ENCODE results near the gene MESP1.
A peak's percentile ranks its signal among the peaks of the same experiment; 100 is the strongest.

Gene MESP1

DNA sequence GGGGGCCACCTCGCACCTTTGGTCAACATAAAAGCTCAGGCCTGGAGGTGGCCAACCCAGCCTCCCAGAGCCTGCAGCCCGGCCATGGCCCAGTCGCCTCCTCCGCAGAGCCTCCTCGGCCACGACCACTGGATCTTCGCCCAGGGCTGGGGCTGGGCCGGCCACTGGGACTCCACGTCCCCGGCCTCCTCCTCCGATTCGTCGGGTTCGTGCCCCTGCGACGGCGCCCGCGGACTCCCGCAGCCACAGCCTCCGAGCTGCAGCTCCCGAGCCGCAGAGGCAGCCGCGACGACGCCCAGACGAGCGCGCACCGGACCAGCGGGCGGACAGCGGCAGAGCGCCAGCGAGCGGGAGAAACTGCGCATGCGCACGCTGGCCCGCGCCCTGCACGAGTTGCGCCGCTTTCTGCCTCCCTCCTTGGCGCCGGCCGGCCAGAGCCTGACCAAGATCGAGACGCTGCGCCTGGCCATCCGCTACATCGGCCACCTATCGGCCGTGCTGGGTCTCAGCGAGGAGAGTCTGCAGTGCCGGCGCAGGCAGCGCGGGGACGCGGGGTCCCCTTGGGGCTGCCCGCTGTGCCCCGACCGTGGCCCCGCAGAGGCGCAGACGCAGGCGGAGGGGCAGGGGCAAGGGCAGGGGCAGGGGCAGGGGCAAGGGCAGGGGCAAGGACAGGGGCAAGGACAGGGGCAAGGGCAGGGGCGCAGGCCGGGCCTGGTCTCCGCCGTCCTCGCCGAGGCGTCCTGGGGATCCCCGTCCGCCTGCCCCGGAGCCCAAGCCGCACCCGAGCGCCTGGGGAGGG, 25.4 kb upstream of the MESP1 start, which contains the start of gene MESP2:
MESP2 (plus strand) TSS at position 59 of the 799 bp plus-strand sequence; CDS start at position 85, 26 bp downstream.
- H4K91ac ChIP-seq (ENCODE audit: low read length) = peak within 1 kb of the TSS; percentile 88
- H3K18ac ChIP-seq (ENCODE audit: low read depth in 1 of 2, low read length in 2 of 2) = peak within 1 kb of the TSS; percentile 86 to 88
- H3K9me3 ChIP-seq (ENCODE audit: control insufficient read depth, low read length) = no peaks in the 10 kb centered on the region
- no peak within 1 kb of the TSS for H2BK5ac ChIP-seq (ENCODE audit: low read depth, low read length, poor library complexity, severe bottlenecking)
- no peak within 1 kb of the TSS for H3K27ac ChIP-seq (ENCODE audit: low read length, poor library complexity, severe bottlenecking)
- DNase-seq = peak; percentile 85
- H3K4me2 ChIP-seq (ENCODE audit: low read length, poor library complexity, severe bottlenecking) = peak within 1 kb of the TSS; percentile 91
- peak within 1 kb of the TSS; percentile 54 to 74 for H3K4me3 ChIP-seq (ENCODE audit: insufficient read depth in 1 of 2, low read depth in 1 of 2, low read length in 2 of 2)
- peak within 1 kb of the TSS; percentile 80 for H3K9ac ChIP-seq (ENCODE audit: low read length)
- H3K36me3 ChIP-seq (ENCODE audit: control insufficient read depth in 1 of 2, insufficient read depth in 2 of 2, low read depth in 1 of 2, low read length in 2 of 2) = peaks cover 0 to 5% of the 10 kb centered on the region in 2 experiments
- peak within 1 kb of the TSS; percentile 83 for H2BK15ac ChIP-seq (ENCODE audit: low read depth, poor library complexity, severe bottlenecking)
- H3K4me1 ChIP-seq (ENCODE audit: control insufficient read depth, insufficient read depth, low read depth, low read length) = peaks cover 15% of the 10 kb centered on the region
- H2AK5ac ChIP-seq (ENCODE audit: low read length, severe bottlenecking) = no peak within 1 kb of the TSS
- peak within 1 kb of the TSS in 1 of 2 experiments; percentile 75 for H2BK12ac ChIP-seq (ENCODE audit: low read length in 2 of 2)
- peak within 1 kb of the TSS in 1 of 2 experiments; percentile 92 for H3K14ac ChIP-seq (ENCODE audit: low read length in 2 of 2)
- no peaks in the 10 kb centered on the region for H3K79me1 ChIP-seq (replicated peaks; ENCODE audit: low read length, poor library complexity, severe bottlenecking)
- H3K23ac ChIP-seq (ENCODE audit: low read length in 2 of 2) = peak within 1 kb of the TSS in 1 of 2 experiments; percentile 41
- H2AFZ ChIP-seq (ENCODE audit: low read depth, low read length) = peak within 1 kb of the TSS; percentile 93
- peak within 1 kb of the TSS; percentile 24 to 63 for H3K4ac ChIP-seq (ENCODE audit: low read depth in 1 of 2, low read length in 2 of 2)
- peak within 1 kb of the TSS; percentile 66 for H2BK120ac ChIP-seq (ENCODE audit: low read depth, low read length)
- no peaks in the 10 kb centered on the region for H3K27me3 ChIP-seq (ENCODE audit: control insufficient read depth in 1 of 2, insufficient read depth in 1 of 2, low read length in 2 of 2)
- peak within 1 kb of the TSS; percentile 95 for H4K8ac ChIP-seq (ENCODE audit: low read length)
- WGBS = 8% methylated on average over 76 of the region's 82 CpGs

DNA sequence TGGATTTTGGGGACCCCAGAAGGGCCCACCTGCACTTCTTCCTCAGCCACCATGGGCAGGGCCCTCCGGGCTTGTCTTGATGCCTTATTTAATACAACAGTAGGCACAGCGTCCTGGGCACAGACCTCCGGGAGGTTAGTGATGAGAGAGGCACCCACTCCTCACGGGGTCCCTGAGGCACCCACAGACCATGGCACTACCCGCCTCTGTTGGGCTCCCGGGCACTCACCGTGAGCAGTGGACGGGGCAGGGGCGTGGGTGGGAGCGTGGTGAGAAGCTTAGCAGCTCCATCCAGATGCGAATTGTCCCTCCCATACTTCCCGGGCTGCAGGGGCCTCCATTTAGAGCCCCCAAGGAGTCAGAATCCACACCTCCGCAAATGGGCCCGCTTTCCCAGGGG, 24.8 kb upstream of the MESP1 start:
- Histone ChIP-seq H2AFZ (ENCODE audit: low read depth, low read length) (peak overlapping the region; percentile 93), H4K91ac (ENCODE audit: low read length) (no peak overlapping the region), H3K79me1 (replicated peaks; ENCODE audit: low read length, poor library complexity, severe bottlenecking) (no peaks in the 10 kb centered on the region), H3K14ac (ENCODE audit: low read length in 2 of 2) (no peak overlapping the region), H3K18ac (ENCODE audit: low read depth in 1 of 2, low read length in 2 of 2) (no peak overlapping the region), H3K9ac (ENCODE audit: low read length) (peak overlapping the region; percentile 80), H3K4me3 (ENCODE audit: insufficient read depth in 1 of 2, low read depth in 1 of 2, low read length in 2 of 2) (peak overlapping the region in 1 of 2 experiments; percentile 74), H2BK12ac (ENCODE audit: low read length in 2 of 2) (no peak overlapping the region), H3K4me1 (ENCODE audit: control insufficient read depth, insufficient read depth, low read depth, low read length) (peaks cover 15% of the 10 kb centered on the region), H2BK120ac (ENCODE audit: low read depth, low read length) (no peak overlapping the region), H4K8ac (ENCODE audit: low read length) (peak overlapping the region; percentile 95), H3K4me2 (ENCODE audit: low read length, poor library complexity, severe bottlenecking) (peak overlapping the region; percentile 91), H2BK15ac (ENCODE audit: low read depth, poor library complexity, severe bottlenecking) (no peak overlapping the region), H3K4ac (ENCODE audit: low read depth in 1 of 2, low read length in 2 of 2) (peak overlapping the region in 1 of 2 experiments; percentile 24), H3K27me3 (ENCODE audit: control insufficient read depth in 1 of 2, insufficient read depth in 1 of 2, low read length in 2 of 2) (no peaks in the 10 kb centered on the region), H3K36me3 (ENCODE audit: control insufficient read depth in 1 of 2, insufficient read depth in 2 of 2, low read depth in 1 of 2, low read length in 2 of 2) (peaks cover 0 to 5% of the 10 kb centered on the region in 2 experiments), H3K23ac (ENCODE audit: low read length in 2 of 2) (no peak overlapping the region), H3K27ac (ENCODE audit: low read length, poor library complexity, severe bottlenecking) (no peak overlapping the region), H2AK5ac (ENCODE audit: low read length, severe bottlenecking) (no peak overlapping the region), H2BK5ac (ENCODE audit: low read depth, low read length, poor library complexity, severe bottlenecking) (no peak overlapping the region), H3K9me3 (ENCODE audit: control insufficient read depth, low read length) (no peaks in the 10 kb centered on the region)
- DNase-seq = no peak
- 51% methylated on average over 13 of the region's 14 CpGs for WGBS

DNA sequence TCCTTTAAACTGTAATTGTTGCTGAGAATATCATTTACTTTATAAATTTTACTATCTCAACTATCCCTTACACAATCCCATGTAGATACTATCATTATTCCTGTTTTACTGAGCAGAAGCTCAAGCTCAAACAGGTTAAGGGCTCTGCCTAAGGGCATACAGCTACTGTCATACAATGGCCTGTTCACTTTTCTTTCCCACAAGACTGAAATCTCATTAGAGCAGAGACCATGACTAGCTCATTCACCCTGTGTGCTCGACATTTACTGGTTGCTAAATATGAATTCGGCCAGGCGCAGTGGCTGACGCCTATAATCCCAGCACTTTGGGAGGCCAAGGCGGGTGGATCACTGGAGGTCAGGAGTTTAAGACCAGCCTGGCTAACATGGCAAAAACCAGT, 23.4 kb upstream of the MESP1 start:
- H4K91ac ChIP-seq (ENCODE audit: low read length) = no peak overlapping the region
- no peak overlapping the region for H2AK5ac ChIP-seq (ENCODE audit: low read length, severe bottlenecking)
- H3K4ac ChIP-seq (ENCODE audit: low read depth in 1 of 2, low read length in 2 of 2) = no peak overlapping the region
- H2BK15ac ChIP-seq (ENCODE audit: low read depth, poor library complexity, severe bottlenecking) = no peak overlapping the region
- no peak overlapping the region for H3K18ac ChIP-seq (ENCODE audit: low read depth in 1 of 2, low read length in 2 of 2)
- H2BK12ac ChIP-seq (ENCODE audit: low read length in 2 of 2) = no peak overlapping the region
- H2BK120ac ChIP-seq (ENCODE audit: low read depth, low read length) = no peak overlapping the region
- H2BK5ac ChIP-seq (ENCODE audit: low read depth, low read length, poor library complexity, severe bottlenecking) = no peak overlapping the region
- peaks cover 15% of the 10 kb centered on the region for H3K4me1 ChIP-seq (ENCODE audit: control insufficient read depth, insufficient read depth, low read depth, low read length)
- H3K9me3 ChIP-seq (ENCODE audit: control insufficient read depth, low read length) = no peaks in the 10 kb centered on the region
- no peak overlapping the region for H3K9ac ChIP-seq (ENCODE audit: low read length)
- no peaks in the 10 kb centered on the region for H3K79me1 ChIP-seq (replicated peaks; ENCODE audit: low read length, poor library complexity, severe bottlenecking)
- WGBS = 97% methylated on average over 5 of the region's 5 CpGs
- no peak overlapping the region for H3K27ac ChIP-seq (ENCODE audit: low read length, poor library complexity, severe bottlenecking)
- no peak overlapping the region for H3K4me3 ChIP-seq (ENCODE audit: insufficient read depth in 1 of 2, low read depth in 1 of 2, low read length in 2 of 2)
- no peak overlapping the region for H4K8ac ChIP-seq (ENCODE audit: low read length)
- H3K4me2 ChIP-seq (ENCODE audit: low read length, poor library complexity, severe bottlenecking) = no peak overlapping the region
- peaks cover 0 to 5% of the 10 kb centered on the region in 2 experiments for H3K36me3 ChIP-seq (ENCODE audit: control insufficient read depth in 1 of 2, insufficient read depth in 2 of 2, low read depth in 1 of 2, low read length in 2 of 2)
- no peak for DNase-seq
- H3K23ac ChIP-seq (ENCODE audit: low read length in 2 of 2) = no peak overlapping the region
- H2AFZ ChIP-seq (ENCODE audit: low read depth, low read length) = no peak overlapping the region
- H3K27me3 ChIP-seq (ENCODE audit: control insufficient read depth in 1 of 2, insufficient read depth in 1 of 2, low read length in 2 of 2) = no peaks in the 10 kb centered on the region
- H3K14ac ChIP-seq (ENCODE audit: low read length in 2 of 2) = no peak overlapping the region

DNA sequence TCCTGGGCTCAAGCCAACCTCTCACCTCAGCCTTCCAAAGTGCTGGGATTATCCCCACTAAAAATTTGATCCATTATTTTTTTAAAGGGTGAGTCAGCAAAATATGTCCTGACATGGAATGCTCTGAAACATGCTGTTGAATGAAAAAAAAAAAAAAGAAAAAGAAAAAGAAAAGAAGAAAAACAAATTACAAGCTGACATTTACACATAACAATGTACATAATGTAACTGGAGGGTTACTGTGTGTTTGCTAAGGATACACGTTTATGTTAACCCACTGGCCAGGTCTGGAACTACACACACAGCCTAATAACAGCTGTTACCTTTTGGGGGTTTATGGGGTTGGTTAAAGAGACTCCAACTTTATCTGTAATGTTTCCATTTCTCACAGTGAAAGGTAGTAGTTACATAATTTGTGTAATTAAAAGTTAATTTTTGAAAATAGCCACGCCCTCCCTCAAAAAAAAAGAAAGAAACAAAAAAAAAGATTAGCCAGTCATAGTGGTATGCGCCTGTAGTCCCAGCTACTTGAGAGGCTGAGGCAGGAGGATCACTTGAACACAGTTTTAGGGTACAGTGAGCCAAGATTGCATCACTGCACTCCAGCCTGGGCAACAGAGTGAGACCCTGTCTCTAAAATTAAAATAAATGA, 22.0 kb upstream of the MESP1 start:
- no peak overlapping the region for H3K23ac ChIP-seq (ENCODE audit: low read length in 2 of 2)
- H3K9ac ChIP-seq (ENCODE audit: low read length) = peak overlapping the region; percentile 56
- no peaks in the 10 kb centered on the region for H3K27me3 ChIP-seq (ENCODE audit: control insufficient read depth in 1 of 2, insufficient read depth in 1 of 2, low read length in 2 of 2)
- H2BK120ac ChIP-seq (ENCODE audit: low read depth, low read length) = no peak overlapping the region
- WGBS = 95% methylated on average over 1 of the region's 3 CpGs
- no peak for DNase-seq
- no peak overlapping the region for H2AFZ ChIP-seq (ENCODE audit: low read depth, low read length)
- H3K4me2 ChIP-seq (ENCODE audit: low read length, poor library complexity, severe bottlenecking) = no peak overlapping the region
- no peak overlapping the region for H4K91ac ChIP-seq (ENCODE audit: low read length)
- no peak overlapping the region for H3K14ac ChIP-seq (ENCODE audit: low read length in 2 of 2)
- no peak overlapping the region for H4K8ac ChIP-seq (ENCODE audit: low read length)
- peaks cover 0 to 5% of the 10 kb centered on the region in 2 experiments for H3K36me3 ChIP-seq (ENCODE audit: control insufficient read depth in 1 of 2, insufficient read depth in 2 of 2, low read depth in 1 of 2, low read length in 2 of 2)
- H3K79me1 ChIP-seq (replicated peaks; ENCODE audit: low read length, poor library complexity, severe bottlenecking) = no peaks in the 10 kb centered on the region
- H3K18ac ChIP-seq (ENCODE audit: low read depth in 1 of 2, low read length in 2 of 2) = no peak overlapping the region
- H3K4me1 ChIP-seq (ENCODE audit: control insufficient read depth, insufficient read depth, low read depth, low read length) = peaks cover 15% of the 10 kb centered on the region
- no peak overlapping the region for H2AK5ac ChIP-seq (ENCODE audit: low read length, severe bottlenecking)
- no peaks in the 10 kb centered on the region for H3K9me3 ChIP-seq (ENCODE audit: control insufficient read depth, low read length)
- H2BK5ac ChIP-seq (ENCODE audit: low read depth, low read length, poor library complexity, severe bottlenecking) = no peak overlapping the region
- H3K4ac ChIP-seq (ENCODE audit: low read depth in 1 of 2, low read length in 2 of 2) = no peak overlapping the region
- H2BK15ac ChIP-seq (ENCODE audit: low read depth, poor library complexity, severe bottlenecking) = no peak overlapping the region
- H3K27ac ChIP-seq (ENCODE audit: low read length, poor library complexity, severe bottlenecking) = no peak overlapping the region
- no peak overlapping the region for H2BK12ac ChIP-seq (ENCODE audit: low read length in 2 of 2)
- H3K4me3 ChIP-seq (ENCODE audit: insufficient read depth in 1 of 2, low read depth in 1 of 2, low read length in 2 of 2) = no peak overlapping the region
